ENCODE results near the gene FAM151A. TPM values are rescaled to one million over a fixed set of nuclear protein-coding genes. Genes with fewer than 3 reads are reported as not detected.

Gene FAM151A
- polyA plus RNA-seq, 3 donors from 2014 or later = not detected

DNA sequence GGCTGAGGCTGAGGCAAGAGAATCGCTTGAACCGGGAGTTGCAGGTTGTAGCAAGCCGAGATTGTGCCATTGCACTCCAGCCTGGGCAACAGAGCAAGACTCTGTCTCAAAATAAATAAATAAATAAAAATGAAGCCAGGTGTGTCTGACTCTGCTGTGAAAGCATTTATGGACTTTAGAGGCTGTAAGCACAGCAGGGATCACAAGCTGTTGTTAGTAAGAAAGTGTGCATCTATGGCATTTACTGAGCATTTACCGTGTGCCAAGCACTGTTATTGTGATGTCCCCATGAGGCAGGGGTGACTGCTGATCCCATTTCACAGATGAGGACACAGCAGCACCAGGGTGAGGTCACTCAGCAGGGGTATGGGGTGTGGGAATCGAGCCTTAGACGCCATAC lies 20.1 kb downstream of the FAM151A start:
- Mint-ChIP-seq H3K36me3 (no peaks in the 10 kb centered on the region), H3K27ac (no peak overlapping the region), H3K4me1 (peaks cover 9 to 10% of the 10 kb centered on the region in 2 donors), H3K27me3 (ENCODE audit: low read depth in 3 of 3) (peaks cover 0 to 3% (median 0%) of the 10 kb centered on the region in 3 donors), H3K4me3 (no peak overlapping the region), H3K9me3 (no peaks in the 10 kb centered on the region)
- DNase-seq = no peak

DNA sequence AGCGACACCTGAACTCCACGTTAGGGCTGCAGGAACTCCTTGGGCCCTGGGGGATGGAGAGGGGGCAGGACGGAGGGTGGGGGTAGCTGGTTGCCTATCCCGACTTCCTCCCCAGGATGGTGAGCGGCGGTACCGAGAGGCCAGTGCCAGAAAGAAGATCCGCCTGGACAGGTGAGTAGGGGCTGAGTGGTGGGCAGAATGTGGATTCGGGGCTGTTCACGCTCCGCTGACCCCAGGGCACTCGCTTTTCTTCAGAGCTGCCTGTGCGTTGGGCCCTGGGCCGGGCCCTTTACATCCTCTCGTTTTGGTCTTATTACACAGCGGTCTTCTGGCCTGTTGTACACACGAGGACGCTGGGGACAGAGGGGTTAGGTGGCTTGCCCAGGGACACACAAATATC lies 20.8 kb downstream of the FAM151A start:
- Mint-ChIP-seq H3K4me3 (no peak overlapping the region), H3K27me3 (ENCODE audit: low read depth in 3 of 3) (peaks cover 0 to 5% (median 0%) of the 10 kb centered on the region in 3 donors), H3K4me1 (peaks cover 9 to 10% of the 10 kb centered on the region in 2 donors), H3K27ac (no peak overlapping the region), H3K36me3 (no peaks in the 10 kb centered on the region), H3K9me3 (no peaks in the 10 kb centered on the region)
- DNase-seq = no peak

- Mint-ChIP-seq H3K36me3 (no peaks in the 10 kb centered on the region), H3K4me1 (peaks cover 9 to 10% of the 10 kb centered on the region in 2 donors), H3K27ac (no peak overlapping the region), H3K4me3 (no peak overlapping the region), H3K9me3 (no peaks in the 10 kb centered on the region), H3K27me3 (ENCODE audit: low read depth in 3 of 3) (peaks cover 0 to 5% (median 0%) of the 10 kb centered on the region in 3 donors)
- DNase-seq = no peak
Observed at GRCh38 chr1:54601730-54602129, 21.6 kb downstream of the FAM151A start.

- peaks cover 9 to 10% of the 10 kb centered on the region in 2 donors for H3K4me1 Mint-ChIP-seq
- H3K4me3 Mint-ChIP-seq = no peak overlapping the region
- no peak overlapping the region for H3K27ac Mint-ChIP-seq
- H3K27me3 Mint-ChIP-seq (ENCODE audit: low read depth in 3 of 3) = peaks cover 0 to 6% (median 0%) of the 10 kb centered on the region in 3 donors
- no peaks in the 10 kb centered on the region for H3K9me3 Mint-ChIP-seq
- DNase-seq = no peak
- H3K36me3 Mint-ChIP-seq = no peaks in the 10 kb centered on the region
Observed at GRCh38 chr1:54600947-54601721, 22.2 kb downstream of the FAM151A start.

DNA sequence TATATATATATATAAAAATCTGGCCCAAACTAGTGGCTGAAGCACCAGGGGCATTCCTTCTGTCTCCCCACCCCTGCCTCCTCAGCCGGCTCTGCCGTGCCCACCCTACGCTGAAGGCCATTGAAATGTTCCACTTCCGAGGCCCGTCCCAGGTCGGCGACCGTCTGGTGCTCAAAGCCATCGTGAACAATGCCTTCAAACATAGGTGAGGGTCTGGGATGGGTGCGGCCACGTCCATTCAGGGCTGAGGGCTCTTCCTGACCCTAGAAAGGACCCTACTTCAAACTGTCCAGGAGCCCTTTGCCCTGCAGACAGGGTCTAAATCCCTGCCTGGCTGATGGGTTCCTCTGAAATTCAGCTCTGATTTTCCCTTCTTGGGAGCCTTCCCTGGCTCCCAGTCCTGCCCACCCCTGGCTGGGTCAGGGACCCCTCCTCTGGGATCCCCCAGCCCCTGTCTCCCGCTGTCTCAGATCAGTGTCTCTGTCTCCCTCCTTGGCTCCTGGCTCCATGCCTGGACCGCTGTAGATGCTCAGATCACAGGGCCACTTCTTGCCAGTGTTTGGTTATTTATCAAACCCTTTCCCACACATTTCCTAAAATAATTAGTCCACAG lies 24.0 kb downstream of the FAM151A start:
- no peak overlapping the region for H3K4me3 Mint-ChIP-seq
- no peak for DNase-seq
- H3K27me3 Mint-ChIP-seq (ENCODE audit: low read depth in 3 of 3) = peaks cover 0 to 5% (median 0%) of the 10 kb centered on the region in 3 donors
- H3K4me1 Mint-ChIP-seq = peaks cover 1 to 2% of the 10 kb centered on the region in 2 donors
- H3K27ac Mint-ChIP-seq = no peak overlapping the region
- no peaks in the 10 kb centered on the region for H3K9me3 Mint-ChIP-seq
- no peaks in the 10 kb centered on the region for H3K36me3 Mint-ChIP-seq

DNA sequence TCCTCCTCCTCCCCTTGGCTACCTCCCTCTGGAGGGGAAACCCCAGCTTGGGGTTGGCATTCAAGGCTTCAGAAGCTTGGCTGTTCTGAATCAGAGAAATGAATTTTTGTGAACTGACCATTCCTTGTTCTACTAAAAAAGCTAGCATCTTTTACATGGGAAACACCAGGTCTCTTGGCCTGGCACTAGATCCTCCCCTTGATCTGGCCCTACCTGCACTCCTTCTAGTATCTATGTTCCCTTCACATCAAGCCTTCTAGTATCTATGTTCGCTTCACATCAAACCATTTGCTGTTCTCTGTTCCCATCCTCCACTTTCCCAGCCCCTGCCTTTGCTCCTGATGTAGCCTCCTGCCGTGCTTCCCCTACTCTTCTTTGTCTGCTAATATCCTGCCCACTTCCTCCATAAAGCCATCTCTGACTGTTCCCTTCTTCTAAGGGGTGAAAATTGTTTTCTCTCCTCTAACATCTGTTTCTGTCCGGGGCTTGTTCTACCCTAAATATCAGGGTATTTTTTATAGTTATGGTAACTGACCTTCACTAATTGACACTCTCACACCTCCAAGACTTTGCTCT lies 25.8 kb downstream of the FAM151A start:
- no peak overlapping the region for H3K27ac Mint-ChIP-seq
- peaks cover 0 to 5% (median 0%) of the 10 kb centered on the region in 3 donors for H3K27me3 Mint-ChIP-seq (ENCODE audit: low read depth in 3 of 3)
- H3K4me3 Mint-ChIP-seq = no peak overlapping the region
- no peak for DNase-seq
- no peaks in the 10 kb centered on the region for H3K9me3 Mint-ChIP-seq
- H3K36me3 Mint-ChIP-seq = no peaks in the 10 kb centered on the region
- H3K4me1 Mint-ChIP-seq = no peaks in the 10 kb centered on the region

- H3K4me3 Mint-ChIP-seq = no peak overlapping the region
- no peaks in the 10 kb centered on the region for H3K9me3 Mint-ChIP-seq
- peaks cover 0 to 5% (median 0%) of the 10 kb centered on the region in 3 donors for H3K27me3 Mint-ChIP-seq (ENCODE audit: low read depth in 3 of 3)
- no peaks in the 10 kb centered on the region for H3K4me1 Mint-ChIP-seq
- H3K36me3 Mint-ChIP-seq = no peaks in the 10 kb centered on the region
- no peak for DNase-seq
- no peak overlapping the region for H3K27ac Mint-ChIP-seq
Observed at GRCh38 chr1:54596756-54597155, 26.6 kb downstream of the FAM151A start.

GRCh38 chr1:54595956-54596498 lies 27.3 kb downstream of the FAM151A start:
- Mint-ChIP-seq H3K4me3 (no peak overlapping the region), H3K27me3 (ENCODE audit: low read depth in 3 of 3) (peaks cover 0 to 4% (median 0%) of the 10 kb centered on the region in 3 donors)

GRCh38 chr1:54594463-54594862 lies 28.9 kb downstream of the FAM151A start:
- Mint-ChIP-seq H3K4me3 (no peak overlapping the region), H3K9me3 (no peaks in the 10 kb centered on the region), H3K27ac (no peak overlapping the region), H3K27me3 (ENCODE audit: low read depth in 3 of 3) (peaks cover 0 to 4% (median 0%) of the 10 kb centered on the region in 3 donors), H3K36me3 (no peaks in the 10 kb centered on the region), H3K4me1 (no peaks in the 10 kb centered on the region)
- no peak for DNase-seq

More at GRCh38 chr1:54595956-54596498, 27.3 kb downstream of the FAM151A start:
- Mint-ChIP-seq H3K27ac (no peak overlapping the region), H3K9me3 (no peaks in the 10 kb centered on the region), H3K36me3 (no peaks in the 10 kb centered on the region), H3K4me1 (no peaks in the 10 kb centered on the region)
- DNase-seq = no peak

- Mint-ChIP-seq H3K9me3 (no peaks in the 10 kb centered on the region), H3K4me1 (no peaks in the 10 kb centered on the region), H3K27me3 (ENCODE audit: low read depth in 3 of 3) (peaks cover 0 to 4% (median 0%) of the 10 kb centered on the region in 3 donors), H3K36me3 (no peaks in the 10 kb centered on the region), H3K4me3 (no peak overlapping the region), H3K27ac (no peak overlapping the region)
- DNase-seq = no peak
Observed at GRCh38 chr1:54593571-54594160, 29.7 kb downstream of the FAM151A start.

DNA sequence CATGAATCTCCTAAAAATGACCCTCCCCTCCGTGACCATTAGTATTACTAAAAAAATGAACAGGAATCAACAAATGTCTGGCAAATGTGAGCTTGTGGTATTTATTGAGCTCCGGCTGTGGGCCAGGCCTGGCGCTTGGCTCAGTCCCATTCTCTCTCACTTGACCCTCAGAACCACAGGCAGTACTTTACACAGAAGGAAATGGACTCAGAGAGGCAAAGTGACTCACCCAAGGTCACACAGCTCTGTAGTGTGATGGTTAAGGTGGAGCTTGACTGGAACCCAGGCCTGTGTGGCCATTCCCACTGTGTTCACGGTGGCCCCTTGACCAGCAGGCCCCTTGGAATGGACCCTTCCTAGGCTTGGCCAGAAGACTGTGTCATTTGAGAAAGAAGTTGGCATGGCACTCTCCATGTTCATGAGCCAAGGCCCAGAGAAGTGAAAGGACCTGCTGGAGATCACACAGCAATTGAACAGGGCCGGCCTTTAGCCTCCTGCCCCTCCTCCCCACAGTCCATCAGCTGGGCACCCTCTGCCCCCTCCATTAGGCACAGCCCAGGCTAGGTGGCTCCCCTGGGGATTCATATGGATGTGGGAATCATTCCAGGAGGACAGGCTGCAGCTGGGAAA lies 32.1 kb downstream of the FAM151A start:
- H3K27me3 Mint-ChIP-seq (ENCODE audit: low read depth in 3 of 3) = no peaks in the 10 kb centered on the region
- no peak overlapping the region for H3K4me3 Mint-ChIP-seq
- no peaks in the 10 kb centered on the region for H3K36me3 Mint-ChIP-seq
- no peaks in the 10 kb centered on the region for H3K9me3 Mint-ChIP-seq
- H3K4me1 Mint-ChIP-seq = peaks cover 0 to 4% of the 10 kb centered on the region in 2 donors
- H3K27ac Mint-ChIP-seq = no peak overlapping the region
- no peak for DNase-seq

DNA sequence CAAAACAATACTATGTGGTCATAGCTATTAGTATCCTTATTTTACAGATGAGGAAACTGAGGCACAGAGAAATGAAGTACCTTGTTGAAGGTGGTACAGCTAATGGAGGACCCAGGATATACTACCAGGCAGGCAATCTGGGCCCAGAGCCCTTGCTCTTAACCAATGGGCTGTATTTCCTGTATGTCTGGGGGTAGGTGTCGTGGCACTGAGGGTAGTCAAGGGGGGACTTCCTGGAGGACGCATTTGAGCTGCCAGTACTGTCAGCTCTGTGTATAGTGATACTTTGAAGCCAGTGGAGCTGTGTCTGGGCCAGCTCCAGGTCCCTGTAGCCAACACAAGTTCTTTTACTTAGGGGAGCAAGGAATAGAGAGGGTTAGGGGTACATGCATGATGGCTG lies 34.9 kb downstream of the FAM151A start:
- Mint-ChIP-seq H3K4me3 (no peak overlapping the region), H3K4me1 (peaks cover 0 to 4% of the 10 kb centered on the region in 2 donors), H3K9me3 (no peaks in the 10 kb centered on the region), H3K27me3 (ENCODE audit: low read depth in 3 of 3) (no peaks in the 10 kb centered on the region), H3K27ac (peak overlapping the region in 3 of 6 donors; percentile 7 to 50 (median 42)), H3K36me3 (no peaks in the 10 kb centered on the region)
- no peak for DNase-seq

Measured in immature natural killer cell (primary cell).